Vagina (tissue), 2 donors: ENCODE measurements around the gene DBX2.

Source experiments
- CTCF ChIP-seq, 3 experiments: fragments of 450-650 bp in 2 of 3; fragments of 200-600 bp in 1 of 3; sonication (generic) in 1 of 3; IDR thresholded peaks; one replicate each; pipeline ENCODE4 v1.5.1; 2017 to 2019; ENCODE audit warnings: antibody characterized with exemption in 3 of 3, mild to moderate bottlenecking in 2 of 3, moderate library complexity in 2 of 3
- POLR2A ChIP-seq, 2 donors: fragments of 450-650 bp; IDR thresholded peaks; one replicate each; pipeline ENCODE4 v1.6.1; 2017; ENCODE audit warnings: antibody characterized with exemption in 2 of 2, mild to moderate bottlenecking in 2 of 2, moderate library complexity in 2 of 2
- POLR2AphosphoS5 ChIP-seq, 2 donors: sonication (generic); formaldehyde crosslinking; IDR thresholded peaks; one replicate each; pipeline ENCODE4 v1.9.0; 2017; ENCODE audit warnings: antibody characterized with exemption in 2 of 2, mild to moderate bottlenecking in 2 of 2, low read depth in 1 of 2; ENCODE audit not compliant: insufficient read depth in 1 of 2

GRCh38 chr12:45089411-45090075 is 38.6 kb upstream of the DBX2 start:
- TF ChIP-seq CTCF (IDR thresholded peaks at IDR 0.05) (no peak), POLR2A (IDR thresholded peaks at IDR 0.05) (no peak), POLR2AphosphoS5 (IDR thresholded peaks at IDR 0.05; ENCODE audit: insufficient read depth in 1 of 2, low read depth in 1 of 2) (no peak)
